ENCODE data around the gene FAAH. TPM values are rescaled to one million over a fixed set of nuclear protein-coding genes. Genes with fewer than 3 reads are reported as not detected.

FAAH gene
- total RNA-seq, 1 donor from 2014 or later: 2.7 TPM

GRCh38 chr1:46425726-46426125 lies 31.6 kb downstream of the FAAH start:
- Mint-ChIP-seq H3K9me3 (ENCODE audit: unreplicated experiment) (no peaks in the 10 kb centered on the region), H3K36me3 (ENCODE audit: low read depth, unreplicated experiment) (peaks cover 2% of the 10 kb centered on the region), H3K4me3 (ENCODE audit: unreplicated experiment) (no peak overlapping the region), H3K4me1 (ENCODE audit: unreplicated experiment) (no peaks in the 10 kb centered on the region), H3K27me3 (ENCODE audit: unreplicated experiment) (peaks cover 5% of the 10 kb centered on the region), H3K27ac (ENCODE audit: unreplicated experiment) (no peak overlapping the region)
- TF ChIP-seq CTCF (IDR thresholded peaks at IDR 0.05; ENCODE audit: unreplicated experiment): no peak
- DNase-seq (ENCODE audit: low spot score): no peak

- H3K27ac Mint-ChIP-seq (ENCODE audit: unreplicated experiment): no peak overlapping the region
- H3K9me3 Mint-ChIP-seq (ENCODE audit: unreplicated experiment): no peaks in the 10 kb centered on the region
- H3K4me1 Mint-ChIP-seq (ENCODE audit: unreplicated experiment): no peaks in the 10 kb centered on the region
- H3K36me3 Mint-ChIP-seq (ENCODE audit: low read depth, unreplicated experiment): peaks cover 4% of the 10 kb centered on the region
- H3K4me3 Mint-ChIP-seq (ENCODE audit: unreplicated experiment): no peak overlapping the region
- no peak for DNase-seq (ENCODE audit: low spot score)
- peaks cover 6% of the 10 kb centered on the region for H3K27me3 Mint-ChIP-seq (ENCODE audit: unreplicated experiment)
- TF ChIP-seq CTCF (IDR thresholded peaks at IDR 0.05; ENCODE audit: unreplicated experiment): no peak
These were observed 33.4 kb downstream of the FAAH start for GRCh38 chr1:46427541-46427940.

- Mint-ChIP-seq H3K4me3 (ENCODE audit: unreplicated experiment) (no peak overlapping the region), H3K9me3 (ENCODE audit: unreplicated experiment) (peaks cover under 1% of the 10 kb centered on the region), H3K36me3 (ENCODE audit: low read depth, unreplicated experiment) (peaks cover 4% of the 10 kb centered on the region), H3K4me1 (ENCODE audit: unreplicated experiment) (no peaks in the 10 kb centered on the region), H3K27ac (ENCODE audit: unreplicated experiment) (no peak overlapping the region), H3K27me3 (ENCODE audit: unreplicated experiment) (peaks cover 12% of the 10 kb centered on the region)
- DNase-seq (ENCODE audit: low spot score): no peak
- no peak for TF ChIP-seq CTCF (IDR thresholded peaks at IDR 0.05; ENCODE audit: unreplicated experiment)
These were observed 35.3 kb downstream of the FAAH start for GRCh38 chr1:46429436-46429835.

- Mint-ChIP-seq H3K27ac (ENCODE audit: unreplicated experiment) (no peak overlapping the region), H3K9me3 (ENCODE audit: unreplicated experiment) (peaks cover 4% of the 10 kb centered on the region), H3K36me3 (ENCODE audit: low read depth, unreplicated experiment) (peaks cover 4% of the 10 kb centered on the region), H3K4me1 (ENCODE audit: unreplicated experiment) (no peaks in the 10 kb centered on the region), H3K4me3 (ENCODE audit: unreplicated experiment) (no peak overlapping the region), H3K27me3 (ENCODE audit: unreplicated experiment) (peaks cover 21% of the 10 kb centered on the region)
- TF ChIP-seq CTCF (IDR thresholded peaks at IDR 0.05; ENCODE audit: unreplicated experiment): no peak
- no peak for DNase-seq (ENCODE audit: low spot score)
These were observed 37.6 kb downstream of the FAAH start for GRCh38 chr1:46431695-46432094.

GRCh38 chr1:46432781-46433327 lies 38.7 kb downstream of the FAAH start:
- no peak for DNase-seq (ENCODE audit: low spot score)
- no peak overlapping the region for H3K4me3 Mint-ChIP-seq (ENCODE audit: unreplicated experiment)
- no peak overlapping the region for H3K27ac Mint-ChIP-seq (ENCODE audit: unreplicated experiment)
- no peaks in the 10 kb centered on the region for H3K4me1 Mint-ChIP-seq (ENCODE audit: unreplicated experiment)
- peaks cover 4% of the 10 kb centered on the region for H3K36me3 Mint-ChIP-seq (ENCODE audit: low read depth, unreplicated experiment)
- H3K27me3 Mint-ChIP-seq (ENCODE audit: unreplicated experiment): peaks cover 25% of the 10 kb centered on the region
- no peak for TF ChIP-seq CTCF (IDR thresholded peaks at IDR 0.05; ENCODE audit: unreplicated experiment)
- peaks cover 4% of the 10 kb centered on the region for H3K9me3 Mint-ChIP-seq (ENCODE audit: unreplicated experiment)
